IPS-20b (cell line): Measurements from ENCODE around the gene PUS7.

Experiments
- H3K27ac ChIP-seq: one replicate; pipeline ENCODE4 v1.5.1; 2013; ENCODE audit warnings: low read length
- H3K27me3 ChIP-seq: 2 replicates; pipeline ENCODE4 v1.6.1; 2013; ENCODE audit warnings: mild to moderate bottlenecking, low read length, inconsistent platforms; ENCODE audit not compliant: insufficient read depth
- H3K36me3 ChIP-seq: 2 replicates; pipeline ENCODE4 v1.6.1; 2013; ENCODE audit warnings: low read depth, mild to moderate bottlenecking, inconsistent platforms, low read length, moderate library complexity; ENCODE audit not compliant: insufficient read depth
- H3K4me1 ChIP-seq: 2 replicates; pipeline ENCODE4 v1.6.1; 2013; ENCODE audit warnings: mild to moderate bottlenecking, control low read depth, inconsistent platforms, low read length, moderate library complexity; ENCODE audit not compliant: insufficient read depth
- H3K4me3 ChIP-seq: 2 replicates; pipeline ENCODE4 v1.5.1; 2013; ENCODE audit warnings: mild to moderate bottlenecking, low read length, inconsistent platforms
- H3K9ac ChIP-seq: 2 replicates; pipeline ENCODE4 v1.6.1; 2013; ENCODE audit warnings: low read depth, mild to moderate bottlenecking, inconsistent platforms, low read length, moderate library complexity
- H3K9me3 ChIP-seq: 2 replicates; pipeline ENCODE4 v1.6.1; 2013; ENCODE audit warnings: mild to moderate bottlenecking, low read depth, low read length, inconsistent platforms; ENCODE audit not compliant: insufficient read depth

The PUS7 gene

DNA sequence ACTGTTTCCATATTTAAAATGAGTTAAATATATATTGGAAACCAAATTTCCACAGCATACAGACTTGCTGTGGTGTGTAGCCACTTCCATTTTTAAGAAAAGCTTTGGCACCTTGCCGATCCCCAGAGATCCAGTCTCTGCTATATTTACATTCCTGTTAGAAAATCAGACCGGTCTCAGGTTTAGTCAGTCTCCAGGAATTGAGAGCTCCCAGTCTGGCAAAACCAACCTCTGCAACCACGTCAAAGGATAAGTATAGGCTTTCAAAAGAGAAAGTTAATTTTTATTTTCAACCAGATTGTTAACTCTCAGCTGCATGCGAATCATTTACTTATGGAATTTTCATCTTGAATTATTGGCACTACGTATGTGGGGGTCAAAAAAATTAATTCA is 28.2 kb downstream of the PUS7 start:
- H3K9me3 ChIP-seq, result no peaks in the 10 kb centered on the region
- no peak overlapping the region for H3K9ac ChIP-seq
- H3K36me3 ChIP-seq, result peaks cover 65% of the 10 kb centered on the region
- no peak overlapping the region for H3K27ac ChIP-seq
- H3K4me3 ChIP-seq, result no peak overlapping the region
- no peaks in the 10 kb centered on the region for H3K4me1 ChIP-seq
- H3K27me3 ChIP-seq, result no peaks in the 10 kb centered on the region

DNA sequence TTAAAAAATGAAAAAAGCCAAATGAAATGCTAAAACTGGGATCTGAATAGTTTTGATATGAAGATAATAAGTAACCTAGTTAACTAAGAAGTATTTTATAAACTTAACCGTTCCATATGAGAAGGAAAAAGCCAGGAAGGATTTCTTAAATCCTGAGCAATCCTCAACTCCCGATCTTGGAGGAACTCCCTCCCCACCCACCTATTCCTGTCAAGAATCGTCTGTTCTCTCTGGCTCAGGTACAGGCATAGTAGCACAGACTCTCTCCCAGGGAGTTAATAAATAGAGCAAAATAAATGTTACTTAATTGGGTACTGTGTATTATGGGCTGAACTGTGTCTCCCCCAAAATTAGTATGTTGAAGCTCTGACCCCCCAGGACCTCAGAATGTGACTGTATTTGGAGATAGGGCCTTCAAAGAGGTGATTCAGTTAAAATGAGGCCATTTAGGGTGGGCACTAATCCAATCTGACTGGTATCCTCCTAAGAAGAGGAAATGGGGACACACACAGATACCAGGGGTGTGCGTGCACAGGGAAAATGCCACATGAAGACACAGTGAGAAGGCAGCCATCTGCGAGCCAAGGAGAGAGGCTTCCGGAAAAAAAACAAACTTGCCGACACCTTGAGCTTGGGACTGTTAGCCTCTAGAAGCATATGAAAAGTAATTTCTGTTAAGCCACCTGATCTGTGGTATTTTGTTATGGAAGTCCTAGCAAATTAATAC is 28.7 kb downstream of the PUS7 start:
- Histone ChIP-seq H3K27me3 (no peaks in the 10 kb centered on the region), H3K27ac (no peak overlapping the region), H3K4me3 (no peak overlapping the region), H3K4me1 (no peaks in the 10 kb centered on the region), H3K9me3 (no peaks in the 10 kb centered on the region), H3K9ac (no peak overlapping the region), H3K36me3 (peaks cover 62% of the 10 kb centered on the region)

DNA sequence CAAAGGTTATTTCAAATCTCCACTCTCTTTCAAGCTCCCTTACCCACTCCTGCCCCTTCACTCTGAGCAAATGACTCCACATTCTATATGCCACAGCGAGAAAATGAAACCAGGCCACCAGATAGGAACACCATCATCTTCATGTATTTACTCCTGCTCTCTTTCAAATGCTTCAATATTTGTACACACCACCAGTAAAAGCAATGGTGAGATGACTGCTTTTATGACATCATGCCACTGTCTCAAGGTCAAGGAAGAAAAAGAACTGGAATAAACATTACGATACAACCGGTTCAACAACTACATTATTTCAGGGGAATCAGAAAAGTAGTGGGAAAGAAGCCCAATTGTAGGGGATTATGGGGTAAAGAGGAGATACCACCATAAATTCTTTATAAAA is 32.7 kb downstream of the PUS7 start:
- H3K27me3 ChIP-seq, result no peaks in the 10 kb centered on the region
- H3K4me1 ChIP-seq, result no peaks in the 10 kb centered on the region
- no peak overlapping the region for H3K9ac ChIP-seq
- no peaks in the 10 kb centered on the region for H3K9me3 ChIP-seq
- H3K27ac ChIP-seq, result no peak overlapping the region
- H3K36me3 ChIP-seq, result peaks cover 68% of the 10 kb centered on the region
- H3K4me3 ChIP-seq, result no peak overlapping the region

DNA sequence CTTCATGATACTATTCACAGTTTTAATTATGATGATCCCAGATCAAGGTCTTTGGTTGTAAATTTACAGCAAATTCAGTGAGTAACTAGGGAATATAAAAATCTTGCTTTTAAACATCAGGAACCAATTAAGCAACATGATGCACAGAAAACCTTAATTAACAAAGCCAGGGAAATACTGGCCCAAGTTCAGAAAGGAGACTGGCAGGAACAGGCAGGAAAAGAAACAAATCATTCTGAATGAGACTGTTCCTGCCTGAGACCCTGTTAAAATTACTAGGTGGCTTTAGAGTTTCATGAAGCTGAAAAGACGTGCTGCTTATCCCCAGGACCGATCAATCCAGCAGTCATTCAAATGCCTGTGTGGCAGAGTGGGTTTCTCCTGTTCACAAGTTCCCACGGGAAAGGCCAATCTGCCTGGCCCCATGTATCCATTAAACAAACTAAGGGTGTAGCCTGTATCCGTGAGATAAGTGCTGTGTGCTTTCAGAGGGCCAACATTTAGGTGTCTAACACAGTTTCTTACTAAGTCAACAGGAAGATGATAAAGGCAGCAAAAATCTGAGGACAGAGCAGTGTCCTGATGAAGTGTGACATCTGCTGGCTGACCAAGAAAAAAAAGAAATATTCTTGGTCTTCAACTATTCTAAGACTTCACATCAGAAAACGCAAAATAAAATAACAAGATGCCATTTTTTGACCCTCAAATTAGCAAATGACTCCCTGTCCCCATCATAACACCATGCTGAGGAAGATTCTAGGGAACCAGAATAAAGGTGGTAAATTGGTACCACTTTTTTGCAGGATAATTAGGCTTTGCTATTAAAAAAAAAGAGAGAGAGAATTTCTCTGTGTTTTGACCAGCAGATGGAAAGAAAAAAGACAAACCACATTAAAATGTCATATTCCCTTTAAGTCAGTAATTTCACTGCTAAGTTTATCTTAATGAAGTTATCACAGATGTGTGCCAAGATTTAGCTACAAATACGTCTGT is 34.2 kb downstream of the PUS7 start:
- no peak overlapping the region for H3K4me3 ChIP-seq
- no peaks in the 10 kb centered on the region for H3K4me1 ChIP-seq
- no peaks in the 10 kb centered on the region for H3K9me3 ChIP-seq
- peaks cover 78% of the 10 kb centered on the region for H3K36me3 ChIP-seq
- H3K27ac ChIP-seq, result no peak overlapping the region
- H3K27me3 ChIP-seq, result no peaks in the 10 kb centered on the region
- H3K9ac ChIP-seq, result no peak overlapping the region

DNA sequence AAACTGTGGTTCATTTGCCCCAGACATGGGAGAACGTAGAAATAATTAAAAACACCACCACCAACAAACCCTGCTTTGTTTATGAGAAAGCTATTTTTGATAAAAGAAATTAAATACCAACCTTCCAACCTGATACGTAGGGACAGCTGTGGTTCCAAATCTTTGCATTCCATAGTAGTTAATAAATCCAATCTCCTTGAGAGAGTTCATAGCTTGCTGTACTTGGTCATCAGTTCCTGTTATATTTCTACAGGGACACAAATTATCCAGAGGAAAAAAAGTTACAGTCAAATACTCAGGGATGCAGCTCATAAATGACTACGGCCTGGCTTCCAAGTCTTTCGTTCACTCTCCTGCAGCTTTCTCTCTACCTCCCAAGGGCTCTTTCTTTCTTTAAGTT is 41.1 kb downstream of the PUS7 start:
- Histone ChIP-seq H3K27ac (no peak overlapping the region), H3K27me3 (no peaks in the 10 kb centered on the region), H3K9me3 (no peaks in the 10 kb centered on the region), H3K9ac (no peak overlapping the region), H3K4me1 (no peaks in the 10 kb centered on the region), H3K4me3 (no peak overlapping the region), H3K36me3 (peaks cover 81% of the 10 kb centered on the region)

DNA sequence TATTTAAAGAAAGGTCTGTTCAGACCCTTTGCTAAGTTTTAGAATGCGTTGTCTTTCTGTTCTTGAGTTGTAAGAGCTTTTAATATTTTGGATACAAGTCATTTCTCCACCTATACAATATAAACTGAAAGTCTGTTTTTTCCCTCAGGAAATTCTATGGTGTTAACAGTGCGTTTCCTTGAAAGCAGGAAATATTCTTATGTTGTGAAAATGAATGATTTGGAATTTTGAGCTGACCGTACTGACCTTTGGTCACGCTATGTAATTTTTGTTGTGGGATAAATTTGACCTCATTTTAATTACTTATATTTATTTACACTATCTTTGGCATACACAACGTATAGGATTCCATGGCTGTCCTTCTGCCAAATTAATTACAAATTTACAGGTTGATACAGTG is 43.5 kb downstream of the PUS7 start:
- Histone ChIP-seq H3K27me3 (no peaks in the 10 kb centered on the region), H3K9ac (no peak overlapping the region), H3K4me1 (no peaks in the 10 kb centered on the region), H3K27ac (no peak overlapping the region), H3K36me3 (peaks cover 71% of the 10 kb centered on the region), H3K4me3 (no peak overlapping the region), H3K9me3 (no peaks in the 10 kb centered on the region)

DNA sequence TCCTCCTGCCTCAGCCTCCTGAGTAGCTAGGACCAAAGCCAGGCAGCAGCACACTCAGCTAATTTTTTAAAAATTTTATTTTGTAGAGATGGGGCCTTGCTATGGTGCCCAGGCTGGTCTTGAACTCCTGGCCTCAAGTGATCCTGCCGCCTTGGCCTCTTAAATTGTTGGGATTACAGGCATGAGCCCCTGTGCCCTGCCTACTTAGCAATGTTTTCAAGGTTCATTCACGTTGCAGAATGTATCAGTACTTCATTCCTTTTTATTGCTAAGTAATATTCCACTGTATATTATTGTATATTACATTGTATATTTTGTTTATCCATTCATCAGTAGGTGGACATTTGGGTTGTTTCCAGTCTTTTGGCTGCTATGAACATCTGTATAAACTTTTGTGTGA is 44.2 kb downstream of the PUS7 start:
- Histone ChIP-seq H3K36me3 (peaks cover 68% of the 10 kb centered on the region), H3K27me3 (no peaks in the 10 kb centered on the region), H3K27ac (no peak overlapping the region), H3K9me3 (no peaks in the 10 kb centered on the region), H3K4me3 (no peak overlapping the region), H3K9ac (no peak overlapping the region), H3K4me1 (no peaks in the 10 kb centered on the region)

DNA sequence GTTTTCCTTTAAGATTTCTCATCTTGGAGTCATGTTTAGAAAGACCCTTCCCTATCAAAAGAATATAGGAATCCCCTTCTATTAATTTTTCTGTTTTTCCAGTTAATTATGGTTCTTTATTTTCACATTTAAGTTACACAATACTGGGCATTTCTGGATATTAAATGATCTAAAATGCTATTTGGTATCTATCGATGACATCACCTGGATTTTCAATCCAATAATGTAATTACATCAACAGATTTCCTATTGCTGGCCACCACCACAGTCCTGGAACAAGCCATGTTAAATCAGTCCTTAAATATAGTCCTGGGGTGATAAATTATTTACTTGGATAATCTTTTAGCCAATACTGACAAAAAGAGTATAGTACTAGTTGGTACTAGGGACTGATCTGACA is 48.0 kb downstream of the PUS7 start:
- peaks cover 58% of the 10 kb centered on the region for H3K36me3 ChIP-seq

DNA sequence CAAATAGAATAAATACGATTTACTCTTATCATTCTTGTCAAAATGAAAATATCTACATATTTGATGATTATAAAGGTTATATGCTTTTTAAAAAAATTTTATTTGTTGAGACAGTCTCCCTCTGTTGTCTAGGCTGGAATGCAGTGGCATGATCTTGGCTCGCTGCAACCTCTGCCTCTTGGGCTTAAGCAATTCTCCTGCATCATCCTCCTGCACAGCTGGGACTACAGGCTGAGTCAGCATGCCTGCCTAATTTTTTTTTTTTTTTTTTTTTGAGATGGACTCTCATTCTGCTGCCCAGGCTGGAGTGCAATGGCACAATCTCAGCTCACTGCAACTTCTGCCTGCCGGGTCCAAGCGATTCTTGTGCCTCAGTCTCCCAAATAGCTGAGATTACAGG is 48.9 kb downstream of the PUS7 start:
- no peaks in the 10 kb centered on the region for H3K4me1 ChIP-seq
- H3K4me3 ChIP-seq, result no peak overlapping the region
- H3K9me3 ChIP-seq, result no peaks in the 10 kb centered on the region
- H3K36me3 ChIP-seq, result peaks cover 52% of the 10 kb centered on the region
- H3K27ac ChIP-seq, result no peak overlapping the region
- H3K9ac ChIP-seq, result no peak overlapping the region
- H3K27me3 ChIP-seq, result no peaks in the 10 kb centered on the region

More for the DNA sequence above, 48.0 kb downstream of the PUS7 start:
- Histone ChIP-seq H3K4me3 (no peak overlapping the region), H3K9me3 (no peaks in the 10 kb centered on the region), H3K27me3 (no peaks in the 10 kb centered on the region), H3K4me1 (no peaks in the 10 kb centered on the region), H3K27ac (no peak overlapping the region), H3K9ac (no peak overlapping the region)

DNA sequence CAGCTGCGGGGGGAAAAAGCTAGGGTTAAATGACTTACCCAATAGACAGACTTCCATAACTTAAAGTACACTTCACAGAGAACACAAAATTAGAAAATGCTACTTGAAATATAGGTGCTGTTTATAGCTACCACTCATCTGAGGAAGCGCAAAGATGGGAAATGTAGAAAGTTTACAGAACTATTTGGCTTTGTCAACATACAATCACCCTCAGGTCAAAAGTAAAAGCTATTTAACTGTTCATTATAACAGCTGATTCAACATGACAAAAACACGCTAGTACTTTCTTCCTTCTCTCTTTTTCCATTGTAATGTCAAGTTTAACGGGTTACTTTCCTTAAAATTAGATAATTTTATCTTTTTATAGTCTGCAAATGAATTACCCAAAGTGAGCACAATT is 51.2 kb downstream of the PUS7 start:
- no peak overlapping the region for H3K27ac ChIP-seq
- H3K27me3 ChIP-seq, result no peaks in the 10 kb centered on the region
- peaks cover 52% of the 10 kb centered on the region for H3K36me3 ChIP-seq
- no peak overlapping the region for H3K4me3 ChIP-seq
- no peaks in the 10 kb centered on the region for H3K9me3 ChIP-seq
- no peak overlapping the region for H3K9ac ChIP-seq
- H3K4me1 ChIP-seq, result no peaks in the 10 kb centered on the region

DNA sequence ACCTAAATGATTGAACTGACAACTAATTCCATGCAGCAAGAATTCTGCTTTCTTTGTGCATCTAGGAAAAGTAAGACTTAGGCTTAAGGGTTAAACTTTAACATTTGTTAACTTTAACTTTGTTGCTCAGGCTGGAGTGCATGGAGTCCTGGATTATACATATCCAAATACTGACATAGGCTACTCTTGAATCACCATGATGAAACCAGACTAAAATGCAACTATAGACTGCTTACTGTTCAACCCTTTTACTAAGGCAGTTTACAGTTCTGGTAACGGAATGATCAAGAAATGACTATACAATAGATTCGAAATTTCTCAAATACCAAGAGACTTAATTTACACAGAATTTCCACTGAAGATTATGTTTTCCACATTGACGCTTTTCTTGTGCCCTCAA is 52.0 kb downstream of the PUS7 start:
- Histone ChIP-seq H3K4me1 (no peaks in the 10 kb centered on the region), H3K36me3 (peaks cover 54% of the 10 kb centered on the region), H3K4me3 (no peak overlapping the region)

More for the DNA sequence above, 52.0 kb downstream of the PUS7 start:
- Histone ChIP-seq H3K27ac (no peak overlapping the region), H3K27me3 (no peaks in the 10 kb centered on the region), H3K9me3 (no peaks in the 10 kb centered on the region), H3K9ac (no peak overlapping the region)
